CD14-positive monocyte (primary cell): ENCODE data around the gene SETD1A. TPM values are rescaled to one million over a fixed set of nuclear protein-coding genes. Genes with fewer than 3 reads are reported as not detected.

Experiments used
- DNase-seq, 3 donors: peaks; one replicate each; pipeline ENCODE4 v3.0.0-alpha.2; 2011 to 2022
- H2AFZ ChIP-seq: 2 replicates; pipeline ENCODE4 v1.6.0; 2012; ENCODE audit warnings: mild to moderate bottlenecking, low read depth, low read length, inconsistent platforms; ENCODE audit not compliant: insufficient read depth, poor library complexity, severe bottlenecking
- H3K27ac ChIP-seq, 2 donors: 1 replicate in 1 of 2; 2 replicates in 1 of 2; pipeline ENCODE4 v1.5.1; 2012 to 2013; ENCODE audit warnings: low read length in 2 of 2, control low read depth in 1 of 2, inconsistent platforms in 1 of 2, low read depth in 1 of 2, mild to moderate bottlenecking in 1 of 2
- H3K27me3 ChIP-seq, 2 donors: one replicate each; pipeline versions ENCODE4 v1.6.0 to v1.6.1; 2011 to 2013; ENCODE audit warnings: low read length in 2 of 2; ENCODE audit not compliant: control insufficient read depth in 2 of 2, insufficient read depth in 2 of 2
- H3K36me3 ChIP-seq, 2 donors: replicated peaks in 1 of 2; 1 replicate in 1 of 2; 2 replicates in 1 of 2; pipeline versions ENCODE4 v1.5.1 to v1.6.1; 2012 to 2013; ENCODE audit warnings: low read length in 2 of 2, control low read depth in 1 of 2, inconsistent platforms in 1 of 2, mild to moderate bottlenecking in 1 of 2; ENCODE audit not compliant: insufficient read depth in 2 of 2, control insufficient read depth in 1 of 2
- H3K4me1 ChIP-seq, 2 donors: 1 replicate in 1 of 2; 2 replicates in 1 of 2; pipeline versions ENCODE4 v1.5.1 to v1.6.1; 2012 to 2013; ENCODE audit warnings: low read length in 2 of 2, control low read depth in 1 of 2, inconsistent platforms in 1 of 2, mild to moderate bottlenecking in 1 of 2, moderate library complexity in 1 of 2; ENCODE audit not compliant: insufficient read depth in 2 of 2, control insufficient read depth in 1 of 2
- H3K4me2 ChIP-seq: replicated peaks from 2 replicates; pipeline ENCODE3; 2012; ENCODE audit warnings: low read length, moderate library complexity, mild to moderate bottlenecking; ENCODE audit not compliant: poor library complexity, severe bottlenecking; ENCODE audit errors: extremely low read depth
- H3K4me3 ChIP-seq, 3 experiments: fragments of 200-600 bp in 1 of 3; sonication (generic) in 1 of 3; replicated peaks in 1 of 3; 1 replicate in 2 of 3; 2 replicates in 1 of 3; pipeline ENCODE4 v1.5.1; 2011 to 2013; ENCODE audit warnings: low read length in 3 of 3, mild to moderate bottlenecking in 3 of 3, control low read depth in 2 of 3, low read depth in 2 of 3, inconsistent platforms in 1 of 3, moderate library complexity in 1 of 3
- H3K79me2 ChIP-seq: 2 replicates; pipeline ENCODE4 v1.6.0; 2012; ENCODE audit warnings: mild to moderate bottlenecking, control low read depth, inconsistent platforms, low read length, moderate library complexity; ENCODE audit not compliant: insufficient read depth
- H3K9ac ChIP-seq: 2 replicates; pipeline ENCODE4 v1.6.0; 2017; ENCODE audit warnings: low read length, mild to moderate bottlenecking; ENCODE audit not compliant: insufficient read depth, poor library complexity, severe bottlenecking
- H3K9me3 ChIP-seq, 2 donors: replicated peaks in 1 of 2; 1 replicate in 1 of 2; 2 replicates in 1 of 2; pipeline versions ENCODE4 v1.5.1 to v1.6.1; 2012 to 2013; ENCODE audit warnings: low read length in 2 of 2, control low read depth in 1 of 2; ENCODE audit not compliant: control insufficient read depth in 1 of 2, insufficient read depth in 1 of 2
- H4K20me1 ChIP-seq: 2 replicates; pipeline ENCODE4 v1.6.0; 2012; ENCODE audit warnings: mild to moderate bottlenecking, low read length, control low read depth, moderate library complexity; ENCODE audit not compliant: insufficient read depth
- H3K27ac Mint-ChIP-seq, 7 donors: one replicate each; pipeline ENCODE4 v1.8.0; 2020; ENCODE audit warnings: mild to moderate bottlenecking in 7 of 7, mixed read lengths in 7 of 7, moderate library complexity in 6 of 7, inconsistent platforms in 2 of 7
- H3K27me3 Mint-ChIP-seq, 3 donors: one replicate each; pipeline ENCODE4 v1.8.0; 2021 to 2022; ENCODE audit warnings: low read depth in 3 of 3, mild to moderate bottlenecking in 3 of 3, mixed read lengths in 3 of 3, moderate library complexity in 3 of 3, inconsistent platforms in 1 of 3
- H3K36me3 Mint-ChIP-seq, 2 donors: one replicate each; pipeline ENCODE4 v1.8.0; 2020; ENCODE audit warnings: mixed read lengths in 2 of 2, inconsistent platforms in 1 of 2, mild to moderate bottlenecking in 1 of 2
- H3K4me1 Mint-ChIP-seq: one replicate; pipeline ENCODE4 v1.8.0; 2020; ENCODE audit warnings: mild to moderate bottlenecking, mixed read lengths
- H3K4me3 Mint-ChIP-seq, 2 donors: one replicate each; pipeline ENCODE4 v1.8.0; 2020; ENCODE audit warnings: mild to moderate bottlenecking in 2 of 2, mixed read lengths in 2 of 2, moderate library complexity in 1 of 2
- H3K9me3 Mint-ChIP-seq, 7 donors: one replicate each; pipeline ENCODE4 v1.8.0; 2020 to 2022; ENCODE audit warnings: mixed read lengths in 7 of 7, mild to moderate bottlenecking in 6 of 7, moderate library complexity in 6 of 7, inconsistent platforms in 2 of 7
- WGBS: methylation state at CpG from one replicate; pipeline ENCODE4 v1.1.5; 2013; ENCODE audit warnings: missing lambda C conversion rate; ENCODE audit not compliant: insufficient coverage; 5-methylcytosine and 5-hydroxymethylcytosine counted together
- intact Hi-C, 2 donors: fragments of 100-400 bp; cut with micrococcal nuclease; formaldehyde crosslinking; loops; one replicate each; pipeline versions ENCODE4 v1.15.0 to v1.15.1; 2023
- polyA plus RNA-seq, 3 donors: library from polyadenylated mRNA; depleted of rRNA in 1 of 3; unstranded in 2 of 3; stranded (reverse) in 1 of 3; fragments of 300-500 nt in 2 of 3; fragments of >200 nt in 1 of 3; fragmentation: Illumina TruSeq in 2 of 3; gene quantifications; 1 replicate in 2 of 3; 2 replicates in 1 of 3; pipeline ENCODE4 v1.2.3, GENCODE V29; 2012 to 2021
- TF ChIP-seq, protein P1 (sequence below): fragments of 200-600 bp; IDR thresholded peaks from one replicate; pipeline ENCODE4 v1.8.0; 2022; ENCODE audit warnings: antibody characterized with exemption, mild to moderate bottlenecking

SETD1A gene
- polyA plus RNA-seq, 3 donors = 0.16 to 6.6 (median 1.3) TPM

DNA sequence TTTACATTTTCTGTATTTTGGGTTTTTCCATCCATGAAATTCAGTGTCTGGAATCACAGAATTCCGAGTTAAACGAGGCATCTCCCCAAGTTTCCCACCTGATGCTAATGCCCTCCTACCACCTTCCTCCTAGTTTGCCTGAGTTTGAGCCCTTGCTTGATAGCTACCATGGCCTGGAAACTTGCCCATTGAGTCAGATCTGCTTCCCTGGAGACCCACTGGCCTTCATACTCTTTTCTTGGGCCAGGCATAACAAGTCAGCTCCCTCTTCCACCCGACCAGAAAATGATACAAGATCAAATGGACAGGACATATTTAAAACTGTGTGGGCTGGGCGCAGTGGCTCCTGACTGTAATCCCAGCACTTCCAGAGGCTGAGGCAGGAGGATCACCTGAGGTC, 10.2 kb downstream of the SETD1A start:
- Mint-ChIP-seq H3K27me3 (peaks cover 0 to 8% (median 2%) of the 10 kb centered on the region in 3 donors), H3K4me1 (peaks cover 4% of the 10 kb centered on the region), H3K9me3 (no peaks in the 10 kb centered on the region), H3K36me3 (peaks cover 77 to 95% of the 10 kb centered on the region in 2 donors), H3K4me3 (no peak overlapping the region), H3K27ac (peak overlapping the region in 3 of 7 donors; percentile 1 to 38 (median 4))
- Histone ChIP-seq H3K9ac (no peak overlapping the region), H3K9me3 (no peaks in the 10 kb centered on the region), H3K4me3 (no peak overlapping the region), H4K20me1 (peaks cover 13% of the 10 kb centered on the region), H3K27ac (no peak overlapping the region), H3K4me2 (no peak overlapping the region), H3K27me3 (no peaks in the 10 kb centered on the region), H3K79me2 (no peaks in the 10 kb centered on the region), H2AFZ (no peak overlapping the region), H3K36me3 (peaks cover 86 to 89% of the 10 kb centered on the region in 2 donors), H3K4me1 (no peaks in the 10 kb centered on the region)
- DNase-seq = no peak
- 96% methylated on average over 2 of the region's 4 CpGs for WGBS
- TF ChIP-seq, protein P1, sequence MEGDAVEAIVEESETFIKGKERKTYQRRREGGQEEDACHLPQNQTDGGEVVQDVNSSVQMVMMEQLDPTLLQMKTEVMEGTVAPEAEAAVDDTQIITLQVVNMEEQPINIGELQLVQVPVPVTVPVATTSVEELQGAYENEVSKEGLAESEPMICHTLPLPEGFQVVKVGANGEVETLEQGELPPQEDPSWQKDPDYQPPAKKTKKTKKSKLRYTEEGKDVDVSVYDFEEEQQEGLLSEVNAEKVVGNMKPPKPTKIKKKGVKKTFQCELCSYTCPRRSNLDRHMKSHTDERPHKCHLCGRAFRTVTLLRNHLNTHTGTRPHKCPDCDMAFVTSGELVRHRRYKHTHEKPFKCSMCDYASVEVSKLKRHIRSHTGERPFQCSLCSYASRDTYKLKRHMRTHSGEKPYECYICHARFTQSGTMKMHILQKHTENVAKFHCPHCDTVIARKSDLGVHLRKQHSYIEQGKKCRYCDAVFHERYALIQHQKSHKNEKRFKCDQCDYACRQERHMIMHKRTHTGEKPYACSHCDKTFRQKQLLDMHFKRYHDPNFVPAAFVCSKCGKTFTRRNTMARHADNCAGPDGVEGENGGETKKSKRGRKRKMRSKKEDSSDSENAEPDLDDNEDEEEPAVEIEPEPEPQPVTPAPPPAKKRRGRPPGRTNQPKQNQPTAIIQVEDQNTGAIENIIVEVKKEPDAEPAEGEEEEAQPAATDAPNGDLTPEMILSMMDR = no peak
- intact Hi-C loops = no loop called here

DNA sequence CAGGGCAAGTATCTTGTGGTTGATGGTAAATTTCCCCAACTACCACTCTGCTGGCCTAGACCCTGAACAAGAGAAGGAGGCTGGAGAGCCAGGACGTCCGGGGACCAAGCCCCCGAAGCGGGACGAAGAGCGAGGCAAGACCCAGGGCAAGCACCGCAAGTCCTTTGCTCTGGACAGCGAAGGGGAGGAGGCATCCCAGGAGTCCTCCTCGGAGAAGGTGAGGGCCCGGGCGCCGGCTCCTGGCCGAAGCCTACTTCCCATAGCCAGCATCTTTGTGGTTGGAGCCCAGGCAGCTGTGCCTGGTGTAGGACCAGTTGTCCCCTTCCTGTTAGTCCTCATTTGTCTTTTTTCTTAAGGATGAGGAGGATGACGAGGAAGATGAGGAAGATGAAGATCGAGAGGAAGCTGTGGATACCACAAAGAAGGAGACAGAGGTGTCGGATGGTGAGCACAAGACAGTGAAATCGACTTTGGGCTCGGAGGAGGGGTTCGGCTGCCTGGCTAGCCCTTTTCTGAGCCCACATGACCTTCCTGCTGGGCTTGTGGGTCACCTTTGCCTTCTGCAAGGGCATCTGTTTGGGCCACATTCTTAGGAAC, 11.8 kb downstream of the SETD1A start:
- peaks cover 0 to 5% (median 2%) of the 10 kb centered on the region in 3 donors for H3K27me3 Mint-ChIP-seq
- no peaks in the 10 kb centered on the region for H3K9me3 ChIP-seq
- H3K4me1 Mint-ChIP-seq = peaks cover 4% of the 10 kb centered on the region
- intact Hi-C loops = no loop called here
- DNase-seq = no peak
- TF ChIP-seq, protein P1 = no peak
- H3K36me3 Mint-ChIP-seq = peaks cover 80 to 95% of the 10 kb centered on the region in 2 donors
- peak overlapping the region in 2 of 7 donors; percentile 37 to 70 for H3K27ac Mint-ChIP-seq
- peaks cover 13% of the 10 kb centered on the region for H4K20me1 ChIP-seq
- no peak overlapping the region for H3K4me2 ChIP-seq
- no peaks in the 10 kb centered on the region for H3K79me2 ChIP-seq
- no peaks in the 10 kb centered on the region for H3K27me3 ChIP-seq
- no peak overlapping the region for H2AFZ ChIP-seq
- H3K36me3 ChIP-seq = peaks cover 84 to 88% of the 10 kb centered on the region in 2 donors
- 96% methylated on average over 16 of the region's 19 CpGs for WGBS
- no peak overlapping the region for H3K27ac ChIP-seq
- no peak overlapping the region for H3K9ac ChIP-seq
- no peak overlapping the region for H3K4me3 Mint-ChIP-seq
- no peak overlapping the region for H3K4me3 ChIP-seq
- H3K9me3 Mint-ChIP-seq = no peaks in the 10 kb centered on the region
- H3K4me1 ChIP-seq = no peaks in the 10 kb centered on the region
